Memory B cell (primary cell): ENCODE measurements around the gene GNB1.

Experiments used
- ATAC-seq: fragments of 150-1000 bp; cut with Tn5 transposase; 2 replicates; pipeline ENCODE4 v1.10.0; 2021; ENCODE audit warnings: low read depth, mild to moderate bottlenecking, moderate library complexity
- DNase-seq, 2 donors: peaks; one replicate each; pipeline ENCODE4 v3.0.0; 2022; ENCODE audit warnings: low spot score in 2 of 2
- H3K27ac Mint-ChIP-seq: one replicate; pipeline ENCODE4 v1.8.0; 2022; ENCODE audit warnings: mild to moderate bottlenecking, moderate library complexity, mixed read lengths
- H3K27me3 Mint-ChIP-seq: one replicate; pipeline ENCODE4 v1.8.0; 2022; ENCODE audit warnings: mixed read lengths
- H3K36me3 Mint-ChIP-seq: one replicate; pipeline ENCODE4 v1.8.0; 2022; ENCODE audit warnings: mild to moderate bottlenecking, mixed read lengths
- H3K4me1 Mint-ChIP-seq: one replicate; pipeline ENCODE4 v1.8.0; 2022; ENCODE audit warnings: mixed read lengths
- H3K4me3 Mint-ChIP-seq: one replicate; pipeline ENCODE4 v1.8.0; 2022; ENCODE audit warnings: mild to moderate bottlenecking, moderate library complexity, mixed read lengths
- H3K9me3 Mint-ChIP-seq: one replicate; pipeline ENCODE4 v1.8.0; 2022; ENCODE audit warnings: mixed read lengths

The GNB1 gene

GRCh38 chr1:1832820-1833219 is 58.1 kb downstream of the GNB1 start:
- H3K4me1 Mint-ChIP-seq, result peaks cover 37% of the 10 kb centered on the region
- peak overlapping the region; percentile 73 for H3K4me3 Mint-ChIP-seq
- H3K9me3 Mint-ChIP-seq, result no peaks in the 10 kb centered on the region
- DNase-seq (no peak), ATAC-seq (no peak)
- H3K27ac Mint-ChIP-seq, result peak overlapping the region; percentile 86
- H3K27me3 Mint-ChIP-seq, result no peaks in the 10 kb centered on the region
- H3K36me3 Mint-ChIP-seq, result peaks cover 6% of the 10 kb centered on the region

- Mint-ChIP-seq H3K9me3 (no peaks in the 10 kb centered on the region), H3K4me3 (no peak overlapping the region), H3K27me3 (no peaks in the 10 kb centered on the region), H3K27ac (no peak overlapping the region), H3K36me3 (peaks cover 4% of the 10 kb centered on the region), H3K4me1 (peaks cover 36% of the 10 kb centered on the region)
- ATAC-seq (no peak), DNase-seq (no peak)
Measured at GRCh38 chr1:1832166-1832565, 58.7 kb downstream of the GNB1 start.

- no peak overlapping the region for H3K4me3 Mint-ChIP-seq
- peaks cover 10% of the 10 kb centered on the region for H3K4me1 Mint-ChIP-seq
- DNase-seq (no peak), ATAC-seq (no peak)
- no peaks in the 10 kb centered on the region for H3K27me3 Mint-ChIP-seq
- H3K9me3 Mint-ChIP-seq, result no peaks in the 10 kb centered on the region
- peaks cover 7% of the 10 kb centered on the region for H3K36me3 Mint-ChIP-seq
- no peak overlapping the region for H3K27ac Mint-ChIP-seq
Measured at GRCh38 chr1:1827089-1827848, 63.6 kb downstream of the GNB1 start.

GRCh38 chr1:1826356-1827088 is 64.4 kb downstream of the GNB1 start:
- Mint-ChIP-seq H3K27me3 (no peaks in the 10 kb centered on the region), H3K27ac (peak overlapping the region; percentile 45), H3K4me3 (no peak overlapping the region), H3K9me3 (no peaks in the 10 kb centered on the region), H3K36me3 (peaks cover 5% of the 10 kb centered on the region), H3K4me1 (peaks cover 7% of the 10 kb centered on the region)
- no peak for DNase-seq
- ATAC-seq, result no peak

- no peak for DNase-seq
- H3K36me3 Mint-ChIP-seq, result peaks cover 7% of the 10 kb centered on the region
- no peak overlapping the region for H3K4me3 Mint-ChIP-seq
- H3K9me3 Mint-ChIP-seq, result no peaks in the 10 kb centered on the region
- H3K27ac Mint-ChIP-seq, result peak overlapping the region; percentile 81
- no peak for ATAC-seq
- H3K4me1 Mint-ChIP-seq, result peaks cover 7% of the 10 kb centered on the region
- no peaks in the 10 kb centered on the region for H3K27me3 Mint-ChIP-seq
Measured at GRCh38 chr1:1825217-1825616, 65.7 kb downstream of the GNB1 start.

- Mint-ChIP-seq H3K4me1 (peaks cover 3% of the 10 kb centered on the region), H3K36me3 (peaks cover 12% of the 10 kb centered on the region), H3K27me3 (no peaks in the 10 kb centered on the region), H3K27ac (no peak overlapping the region), H3K4me3 (no peak overlapping the region), H3K9me3 (no peaks in the 10 kb centered on the region)
- ATAC-seq (no peak), DNase-seq (no peak)
Measured at GRCh38 chr1:1819762-1820161, 71.1 kb downstream of the GNB1 start.

- Mint-ChIP-seq H3K4me3 (no peak overlapping the region), H3K27me3 (no peaks in the 10 kb centered on the region), H3K27ac (no peak overlapping the region), H3K36me3 (peaks cover 18% of the 10 kb centered on the region), H3K4me1 (peaks cover 3% of the 10 kb centered on the region), H3K9me3 (no peaks in the 10 kb centered on the region)
- DNase-seq (no peak), ATAC-seq (no peak)
Measured at GRCh38 chr1:1817221-1817620, 73.7 kb downstream of the GNB1 start.

- H3K36me3 Mint-ChIP-seq, result peaks cover 17% of the 10 kb centered on the region
- H3K4me3 Mint-ChIP-seq, result no peak overlapping the region
- peak overlapping the region; percentile 10 for H3K27ac Mint-ChIP-seq
- H3K9me3 Mint-ChIP-seq, result no peaks in the 10 kb centered on the region
- H3K27me3 Mint-ChIP-seq, result no peaks in the 10 kb centered on the region
- ATAC-seq (no peak), DNase-seq (no peak)
- peaks cover 3% of the 10 kb centered on the region for H3K4me1 Mint-ChIP-seq
Measured at GRCh38 chr1:1815606-1816281, 75.1 kb downstream of the GNB1 start.

GRCh38 chr1:1809489-1809888 is 81.4 kb downstream of the GNB1 start:
- Mint-ChIP-seq H3K4me3 (no peak overlapping the region), H3K27me3 (no peaks in the 10 kb centered on the region), H3K27ac (no peak overlapping the region), H3K36me3 (peaks cover 16% of the 10 kb centered on the region), H3K9me3 (no peaks in the 10 kb centered on the region), H3K4me1 (no peaks in the 10 kb centered on the region)
- DNase-seq, result no peak
- ATAC-seq, result no peak

GRCh38 chr1:1808206-1808605 is 82.7 kb downstream of the GNB1 start:
- H3K36me3 Mint-ChIP-seq, result peaks cover 16% of the 10 kb centered on the region
- H3K4me1 Mint-ChIP-seq, result no peaks in the 10 kb centered on the region
- H3K4me3 Mint-ChIP-seq, result no peak overlapping the region
- H3K27ac Mint-ChIP-seq, result no peak overlapping the region
- ATAC-seq (no peak), DNase-seq (no peak)
- H3K9me3 Mint-ChIP-seq, result no peaks in the 10 kb centered on the region
- no peaks in the 10 kb centered on the region for H3K27me3 Mint-ChIP-seq

- Mint-ChIP-seq H3K9me3 (no peaks in the 10 kb centered on the region), H3K4me3 (no peak overlapping the region), H3K27me3 (no peaks in the 10 kb centered on the region), H3K27ac (peak overlapping the region; percentile 24), H3K4me1 (peaks cover 3% of the 10 kb centered on the region), H3K36me3 (peaks cover 18% of the 10 kb centered on the region)
- no peak for ATAC-seq
- DNase-seq, result no peak
Measured at GRCh38 chr1:1806890-1807289, 84.0 kb downstream of the GNB1 start.

GRCh38 chr1:1804301-1804700 is 86.6 kb downstream of the GNB1 start:
- Mint-ChIP-seq H3K4me3 (no peak overlapping the region), H3K27me3 (no peaks in the 10 kb centered on the region), H3K36me3 (peaks cover 21% of the 10 kb centered on the region), H3K27ac (no peak overlapping the region), H3K9me3 (no peaks in the 10 kb centered on the region), H3K4me1 (peaks cover 19% of the 10 kb centered on the region)
- DNase-seq (no peak), ATAC-seq (no peak)

GRCh38 chr1:1802871-1803270 is 88.0 kb downstream of the GNB1 start:
- Mint-ChIP-seq H3K4me1 (peaks cover 22% of the 10 kb centered on the region), H3K9me3 (no peaks in the 10 kb centered on the region)
- ATAC-seq, result no peak

GRCh38 chr1:1799716-1800115 is 91.2 kb downstream of the GNB1 start:
- ATAC-seq (peak; percentile 15), DNase-seq (no peak)
- peaks cover 29% of the 10 kb centered on the region for H3K4me1 Mint-ChIP-seq
- H3K36me3 Mint-ChIP-seq, result peaks cover 26% of the 10 kb centered on the region
- no peaks in the 10 kb centered on the region for H3K9me3 Mint-ChIP-seq
- peak overlapping the region; percentile 78 for H3K27ac Mint-ChIP-seq
- no peak overlapping the region for H3K4me3 Mint-ChIP-seq
- H3K27me3 Mint-ChIP-seq, result no peaks in the 10 kb centered on the region

More at GRCh38 chr1:1802871-1803270, 88.0 kb downstream of the GNB1 start:
- Mint-ChIP-seq H3K27ac (peak overlapping the region; percentile 29), H3K4me3 (no peak overlapping the region), H3K36me3 (peaks cover 22% of the 10 kb centered on the region), H3K27me3 (no peaks in the 10 kb centered on the region)
- no peak for DNase-seq
